H9 (cell line): Measurements from ENCODE around the gene KIRREL3. TPM values are rescaled to one million over a fixed set of nuclear protein-coding genes. Genes with fewer than 3 reads are reported as not detected.

ENCODE experiments used
- DNase-seq: peaks from one replicate; pipeline ENCODE4 v3.0.0-alpha.2; 2017
- H2AFZ ChIP-seq: one replicate; pipeline ENCODE4 v1.6.1; 2013; ENCODE audit warnings: mild to moderate bottlenecking, low read length, control low read depth, moderate library complexity
- H2AK5ac ChIP-seq: 2 replicates; pipeline ENCODE4 v1.6.1; 2013; ENCODE audit warnings: low read length, control low read depth, mixed read lengths; ENCODE audit not compliant: insufficient read length
- H2BK120ac ChIP-seq: one replicate; pipeline ENCODE4 v1.6.1; 2013; ENCODE audit warnings: low read depth, mild to moderate bottlenecking, low read length, control low read depth, inconsistent platforms; ENCODE audit not compliant: poor library complexity, severe bottlenecking
- H2BK12ac ChIP-seq: 2 replicates; pipeline ENCODE4 v1.6.1; 2013; ENCODE audit warnings: low read length, control low read depth, mixed read lengths, low read depth; ENCODE audit not compliant: insufficient read length
- H2BK15ac ChIP-seq: 2 replicates; pipeline ENCODE4 v1.6.1; 2013; ENCODE audit warnings: low read depth, low read length, control low read depth
- H2BK20ac ChIP-seq: one replicate; pipeline ENCODE4 v1.6.1; 2013; ENCODE audit warnings: low read depth, mild to moderate bottlenecking, low read length, control low read depth, inconsistent platforms; ENCODE audit not compliant: poor library complexity, severe bottlenecking
- H2BK5ac ChIP-seq: 2 replicates; pipeline ENCODE4 v1.6.1; 2013; ENCODE audit warnings: low read length, control low read depth, mixed read lengths; ENCODE audit not compliant: insufficient read length
- H3K14ac ChIP-seq: 2 replicates; pipeline ENCODE4 v1.6.1; 2013; ENCODE audit warnings: low read length, control low read depth; ENCODE audit not compliant: insufficient read depth
- H3K18ac ChIP-seq: 2 replicates; pipeline ENCODE4 v1.6.1; 2013; ENCODE audit warnings: low read depth, mild to moderate bottlenecking, mixed read lengths, low read length, control low read depth; ENCODE audit not compliant: insufficient read length
- H3K23ac ChIP-seq: 2 replicates; pipeline ENCODE4 v1.6.1; 2013; ENCODE audit warnings: low read length, control low read depth, mixed read lengths, low read depth; ENCODE audit not compliant: insufficient read length
- H3K23me2 ChIP-seq: 2 replicates; pipeline ENCODE4 v1.6.1; 2013; ENCODE audit warnings: low read depth, mild to moderate bottlenecking, mixed read lengths, low read length, control low read depth; ENCODE audit not compliant: insufficient read length, poor library complexity, severe bottlenecking
- H3K27ac ChIP-seq: 2 replicates; pipeline ENCODE4 v1.5.1; 2013; ENCODE audit warnings: low read length, control low read depth, mixed read lengths, low read depth; ENCODE audit not compliant: insufficient read length
- H3K27me3 ChIP-seq: 2 replicates; pipeline ENCODE4 v1.6.1; 2013; ENCODE audit warnings: low read length, control low read depth, inconsistent platforms; ENCODE audit not compliant: insufficient read depth
- H3K4ac ChIP-seq: 2 replicates; pipeline ENCODE4 v1.6.1; 2013; ENCODE audit warnings: low read depth, mild to moderate bottlenecking, control low read depth, inconsistent platforms, low read length, moderate library complexity
- H3K4me1 ChIP-seq: 2 replicates; pipeline ENCODE4 v1.6.1; 2013; ENCODE audit warnings: low read length, control low read depth, inconsistent platforms; ENCODE audit not compliant: insufficient read depth
- H3K4me2 ChIP-seq: 2 replicates; pipeline ENCODE4 v1.6.1; 2013; ENCODE audit warnings: low read length, control low read depth, mixed read lengths; ENCODE audit not compliant: insufficient read length, insufficient read depth
- H3K56ac ChIP-seq: 2 replicates; pipeline ENCODE4 v1.6.1; 2013; ENCODE audit warnings: low read depth, mild to moderate bottlenecking, mixed read lengths, low read length, control low read depth; ENCODE audit not compliant: insufficient read length
- H3K79me1 ChIP-seq: 2 replicates; pipeline ENCODE4 v1.6.1; 2013; ENCODE audit warnings: low read depth, mild to moderate bottlenecking, moderate library complexity, low read length, control low read depth, inconsistent platforms; ENCODE audit not compliant: insufficient read depth, poor library complexity, severe bottlenecking
- H3K79me2 ChIP-seq: 2 replicates; pipeline ENCODE4 v1.6.1; 2013; ENCODE audit warnings: low read length, control low read depth, inconsistent platforms; ENCODE audit not compliant: insufficient read depth
- H3K9ac ChIP-seq: 2 replicates; pipeline ENCODE4 v1.6.1; 2013; ENCODE audit warnings: low read length, control low read depth, mixed read lengths; ENCODE audit not compliant: insufficient read length; ENCODE audit errors: extremely low read depth
- H3K9me3 ChIP-seq: one replicate; pipeline ENCODE4 v1.6.1; 2013; ENCODE audit warnings: low read depth, low read length, inconsistent platforms; ENCODE audit not compliant: control insufficient read depth
- H3T11ph ChIP-seq: one replicate; pipeline ENCODE4 v1.6.1; 2013; ENCODE audit warnings: mild to moderate bottlenecking, low read length, control low read depth, inconsistent platforms
- H4K20me1 ChIP-seq: one replicate; pipeline ENCODE4 v1.6.1; 2013; ENCODE audit not compliant: control insufficient read depth, insufficient read length, insufficient read depth
- H4K5ac ChIP-seq: 2 replicates; pipeline ENCODE4 v1.6.1; 2013; ENCODE audit warnings: low read depth, mild to moderate bottlenecking, mixed read lengths, low read length, control low read depth; ENCODE audit not compliant: insufficient read length
- H4K8ac ChIP-seq: replicated peaks from 2 replicates; pipeline ENCODE4 v1.6.1; 2013; ENCODE audit warnings: low read length, control low read depth, mixed read lengths, low read depth; ENCODE audit not compliant: insufficient read length
- H4K91ac ChIP-seq: 2 replicates; pipeline ENCODE4 v1.6.1; 2013; ENCODE audit warnings: low read depth, mild to moderate bottlenecking, moderate library complexity, mixed read lengths, low read length, control low read depth; ENCODE audit not compliant: insufficient read length
- H3K27ac Mint-ChIP-seq, 3 experiments: 2 replicates in 2 of 3; 3 replicates in 1 of 3; pipeline ENCODE4 v1.8.0; 2020 to 2021; ENCODE audit warnings: mixed read lengths in 3 of 3, mild to moderate bottlenecking in 1 of 3, moderate library complexity in 1 of 3
- H3K27me3 Mint-ChIP-seq: 2 replicates; pipeline ENCODE4 v1.8.0; 2021; ENCODE audit warnings: low read depth, mild to moderate bottlenecking, moderate library complexity, mixed read lengths
- H3K36me3 Mint-ChIP-seq, 3 experiments: 2 replicates in 2 of 3; 3 replicates in 1 of 3; pipeline ENCODE4 v1.8.0; 2020 to 2021; ENCODE audit warnings: low read depth in 3 of 3, mixed read lengths in 3 of 3; ENCODE audit not compliant: insufficient read depth in 1 of 3
- H3K4me1 Mint-ChIP-seq, 2 experiments: 2 replicates each; pipeline ENCODE4 v1.8.0; 2020; ENCODE audit warnings: mixed read lengths in 2 of 2
- H3K4me3 Mint-ChIP-seq, 2 experiments: 2 replicates in 1 of 2; 3 replicates in 1 of 2; pipeline ENCODE4 v1.8.0; 2020 to 2021; ENCODE audit warnings: mild to moderate bottlenecking in 2 of 2, mixed read lengths in 2 of 2, moderate library complexity in 1 of 2
- H3K9me3 Mint-ChIP-seq, 2 experiments: 2 replicates in 1 of 2; 3 replicates in 1 of 2; pipeline ENCODE4 v1.8.0; 2020; ENCODE audit warnings: mild to moderate bottlenecking in 2 of 2, mixed read lengths in 2 of 2, moderate library complexity in 1 of 2
- CTCF ChIP-seq: fragments of 200-600 bp; sonication (generic); conservative IDR thresholded peaks from 3 replicates; pipeline ENCODE4 v1.8.0; 2021; ENCODE audit warnings: antibody characterized with exemption, mild to moderate bottlenecking
- WGBS: extraction: QIAGEN DNeasy Blood & Tissue Kit; methylation state at CpG from one replicate; pipeline ENCODE4 v1.1.7; 2013; ENCODE audit warnings: missing lambda C conversion rate, low lambda C conversion rate, mixed read lengths; ENCODE audit not compliant: insufficient read length; ENCODE audit errors: extremely low coverage; 5-methylcytosine and 5-hydroxymethylcytosine counted together
- total RNA-seq: library from RNA; stranded (reverse); gene quantifications from 2 replicates; pipeline ENCODE4 v1.2.1, GENCODE V29; 2021

KIRREL3 gene
- total RNA-seq, 1 experiment from 2014 or later = 0.17 TPM

- Histone ChIP-seq H3K79me2 (no peaks in the 10 kb centered on the region), H3K18ac (no peak overlapping the region), H2BK15ac (no peak overlapping the region), H2BK20ac (no peak overlapping the region), H4K5ac (no peak overlapping the region), H3K4me2 (no peak overlapping the region), H3K9ac (no peak overlapping the region), H3K4me1 (no peaks in the 10 kb centered on the region), H4K91ac (peak overlapping the region; percentile 58), H2BK5ac (no peak overlapping the region), H4K20me1 (no peaks in the 10 kb centered on the region), H3K9me3 (no peaks in the 10 kb centered on the region), H3K23ac (no peak overlapping the region), H4K8ac (no peak overlapping the region), H2AK5ac (no peak overlapping the region), H2BK120ac (peak overlapping the region; percentile 14), H3K4ac (no peak overlapping the region), H3K14ac (no peak overlapping the region), H2BK12ac (no peak overlapping the region), H3K56ac (no peak overlapping the region), H3K23me2 (no peaks in the 10 kb centered on the region), H3T11ph (no peak overlapping the region), H3K79me1 (no peaks in the 10 kb centered on the region), H3K27ac (no peak overlapping the region), H2AFZ (no peak overlapping the region), H3K27me3 (no peaks in the 10 kb centered on the region)
- no peak for TF ChIP-seq CTCF
- H3K9me3 Mint-ChIP-seq = no peaks in the 10 kb centered on the region
- no peak overlapping the region for H3K4me3 Mint-ChIP-seq
- H3K36me3 Mint-ChIP-seq = no peaks in the 10 kb centered on the region
- H3K27ac Mint-ChIP-seq = peak overlapping the region in 1 of 3 experiments; percentile 29; a peak in 1 of 7 replicates
- H3K27me3 Mint-ChIP-seq = peaks cover 8% of the 10 kb centered on the region
- no CpG with 5 or more reads among the region's 6 CpGs for WGBS
- DNase-seq = no peak
- 0 out of 4 replicates have a peak, but pooled peaks cover 0 to 2% of the 10 kb centered on the region in 2 experiments for H3K4me1 Mint-ChIP-seq
Observed at GRCh38 chr11:126533560-126533959, 467.0 kb downstream of the KIRREL3 start.
